AG04449 (cell line): ENCODE data around the gene BCL3.
"Not testable (repeated sequence)": the region's sequence is repeated elsewhere in the genome, so short reads cannot be mapped to it uniquely, and the experiment has no call there.

Experiments
- CTCF ChIA-PET: fragments of 350-600 bp; formaldehyde crosslinking; extraction: SDS; loops from one replicate; lab custom pipeline; 2021; ENCODE audit warnings: antibody characterized with exemption; lab: Yijun Ruan, JAX
- POLR2A ChIA-PET: fragments of 400-600, 350-600 bp; formaldehyde crosslinking; extraction: SDS; loops from one replicate; lab custom pipeline; 2020; ENCODE audit warnings: antibody characterized with exemption, inconsistent platforms; lab: Yijun Ruan, JAX
- DNase-seq: peaks from one replicate; pipeline ENCODE4 v3.0.0-alpha.2; 2010; ENCODE audit warnings: low read depth, low spot score
- H3K4me3 ChIP-seq: 2 replicates; pipeline ENCODE4 v1.5.1; 2011; ENCODE audit warnings: low read depth, mild to moderate bottlenecking, control low read depth, low read length
- TF ChIP-seq, protein P1 (sequence below): IDR thresholded peaks from one replicate; pipeline ENCODE4 v1.5.1; 2011; ENCODE audit warnings: mild to moderate bottlenecking, moderate library complexity, low read length, control low read depth, inconsistent platforms; ENCODE audit not compliant: insufficient read depth; ENCODE audit errors: missing control alignments

BCL3 gene

DNA sequence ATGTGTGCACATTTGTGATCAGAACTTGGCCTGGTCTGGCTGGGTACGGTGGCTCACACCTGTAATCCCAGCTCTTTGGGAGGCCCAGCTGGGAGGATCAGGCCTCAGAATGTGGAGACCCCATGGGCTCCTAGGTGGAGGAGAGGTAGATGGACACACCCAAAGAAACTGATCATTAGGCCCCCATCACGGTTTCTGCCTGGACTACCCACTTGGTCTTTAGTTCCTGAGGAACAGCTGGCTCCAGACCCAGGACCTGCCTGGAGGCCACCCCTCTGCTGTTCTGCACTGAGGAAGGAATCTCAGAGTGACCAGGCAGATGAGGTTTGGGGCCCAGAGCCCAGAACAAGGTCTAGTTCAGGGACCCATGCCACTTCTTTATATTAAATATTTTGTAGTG lies 30.6 kb downstream of the BCL3 start:
- H3K4me3 ChIP-seq, result no peak overlapping the region
- TF ChIP-seq, protein P1, sequence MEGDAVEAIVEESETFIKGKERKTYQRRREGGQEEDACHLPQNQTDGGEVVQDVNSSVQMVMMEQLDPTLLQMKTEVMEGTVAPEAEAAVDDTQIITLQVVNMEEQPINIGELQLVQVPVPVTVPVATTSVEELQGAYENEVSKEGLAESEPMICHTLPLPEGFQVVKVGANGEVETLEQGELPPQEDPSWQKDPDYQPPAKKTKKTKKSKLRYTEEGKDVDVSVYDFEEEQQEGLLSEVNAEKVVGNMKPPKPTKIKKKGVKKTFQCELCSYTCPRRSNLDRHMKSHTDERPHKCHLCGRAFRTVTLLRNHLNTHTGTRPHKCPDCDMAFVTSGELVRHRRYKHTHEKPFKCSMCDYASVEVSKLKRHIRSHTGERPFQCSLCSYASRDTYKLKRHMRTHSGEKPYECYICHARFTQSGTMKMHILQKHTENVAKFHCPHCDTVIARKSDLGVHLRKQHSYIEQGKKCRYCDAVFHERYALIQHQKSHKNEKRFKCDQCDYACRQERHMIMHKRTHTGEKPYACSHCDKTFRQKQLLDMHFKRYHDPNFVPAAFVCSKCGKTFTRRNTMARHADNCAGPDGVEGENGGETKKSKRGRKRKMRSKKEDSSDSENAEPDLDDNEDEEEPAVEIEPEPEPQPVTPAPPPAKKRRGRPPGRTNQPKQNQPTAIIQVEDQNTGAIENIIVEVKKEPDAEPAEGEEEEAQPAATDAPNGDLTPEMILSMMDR, result no peak
- ChIA-PET POLR2A (no interaction called here), CTCF (interaction anchor here (1.3 to 8.5 kb wide), 4 partner anchors 9 to 56 kb away, joined by 3 to 136 read pairs (median 12); no protein-coding TSS in a partner anchor)
- no peak for DNase-seq

DNA sequence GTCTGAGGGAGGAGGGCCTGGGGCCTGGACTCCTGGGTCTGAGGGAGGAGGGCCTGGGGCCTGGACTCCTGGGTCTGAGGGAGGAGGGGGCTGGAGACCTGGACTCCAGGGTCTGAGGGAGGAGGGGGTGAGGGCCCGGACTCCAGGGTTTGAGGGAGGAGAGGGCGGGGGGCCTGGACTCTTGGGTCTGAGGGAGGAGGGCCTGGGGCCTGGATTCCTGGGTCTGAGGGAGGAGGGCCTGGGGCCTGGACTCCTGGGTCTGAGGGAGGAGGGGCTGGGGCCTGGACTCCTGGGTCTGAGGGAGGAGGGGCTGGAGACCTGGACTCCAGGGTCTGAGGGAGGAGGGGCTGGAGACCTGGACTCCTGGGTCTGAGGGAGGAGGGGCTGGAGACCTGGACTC lies 33.2 kb downstream of the BCL3 start:
- POLR2A ChIA-PET, result not testable (repeated sequence)
- CTCF ChIA-PET, result interaction anchor here (0.7 to 8.5 kb wide), 7 partner anchors 9 to 91 kb away, joined by 3 to 136 read pairs (median 37); partner anchors contain the start of gene NECTIN2

DNA sequence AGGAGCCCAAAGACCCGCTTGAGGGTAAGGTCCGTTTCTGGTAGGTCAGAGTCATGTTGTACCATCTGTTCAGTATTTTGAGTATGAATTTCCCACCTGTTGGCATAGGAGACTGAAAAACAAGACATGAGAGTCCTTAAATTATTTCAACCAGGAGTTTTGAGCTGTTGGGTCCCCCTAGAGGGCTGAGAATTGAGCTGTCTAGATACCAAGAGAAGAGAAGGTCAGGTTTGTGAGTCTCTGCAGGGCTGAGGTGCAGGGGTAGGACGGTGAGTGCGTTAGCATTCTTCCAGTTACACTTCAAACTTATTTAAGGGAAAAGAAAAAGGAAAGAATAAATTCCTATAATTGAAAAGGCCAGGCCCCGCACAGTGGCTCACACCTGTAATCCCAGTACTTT lies 34.2 kb downstream of the BCL3 start:
- no peak for DNase-seq
- POLR2A ChIA-PET, result no interaction called here
- H3K4me3 ChIP-seq, result no peak overlapping the region
- TF ChIP-seq, protein P1, result no peak
- CTCF ChIA-PET, result interaction anchor here (0.6 to 8.5 kb wide), 15 partner anchors 10 to 95 kb away, joined by 3 to 136 read pairs (median 16); partner anchors contain the start of gene NECTIN2

More for the DNA sequence above, 33.2 kb downstream of the BCL3 start:
- not testable (repeated sequence) for DNase-seq, H3K4me3 ChIP-seq

DNA sequence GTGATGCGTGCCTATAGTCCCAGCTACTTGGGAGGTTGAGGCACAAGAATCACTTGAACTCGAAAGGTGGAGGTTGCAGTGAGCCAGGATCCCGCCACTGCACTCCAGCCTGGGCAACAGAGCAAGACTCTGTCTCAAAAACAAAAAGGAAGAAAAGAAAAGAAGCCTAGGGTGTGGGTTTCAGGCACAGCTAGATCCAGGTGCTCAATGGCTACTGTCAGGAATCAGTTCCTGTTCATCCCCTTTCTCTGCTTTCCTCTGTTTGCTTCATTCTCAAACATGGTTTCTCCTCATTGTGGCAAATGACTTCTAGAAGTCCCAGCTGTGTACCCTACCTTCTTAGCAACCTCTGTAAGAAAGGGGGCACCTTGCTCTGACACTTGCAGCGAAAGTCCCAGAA lies 35.0 kb downstream of the BCL3 start:
- TF ChIP-seq, protein P1, result no peak
- POLR2A ChIA-PET, result no interaction called here
- H3K4me3 ChIP-seq, result no peak overlapping the region
- CTCF ChIA-PET, result interaction anchor here (0.8 to 8.5 kb wide), 42 partner anchors 11 to 207 kb away, joined by 3 to 136 read pairs (median 6); partner anchors contain the start of genes BCAM and NECTIN2
- DNase-seq, result no peak

DNA sequence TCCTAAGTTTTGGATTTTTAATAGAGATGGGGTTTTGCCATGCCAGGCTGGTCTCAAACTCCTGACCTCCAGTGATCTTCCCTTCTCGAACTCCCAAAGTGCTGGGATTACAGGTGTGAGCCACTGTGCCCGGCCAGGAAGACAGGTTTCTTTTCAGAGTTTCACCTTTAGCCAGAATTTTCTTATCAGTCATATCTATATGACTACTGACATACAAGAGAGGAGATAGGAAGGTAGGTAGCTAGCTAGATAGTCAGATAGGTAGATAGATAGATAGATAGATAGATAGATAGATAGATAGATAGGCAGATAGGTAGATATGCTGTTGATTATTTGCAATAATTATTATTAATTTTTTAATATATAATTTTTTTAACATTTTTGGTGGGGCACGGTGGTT lies 36.8 kb downstream of the BCL3 start:
- no peak overlapping the region for H3K4me3 ChIP-seq
- ChIA-PET POLR2A (no interaction called here), CTCF (interaction anchor here (0.7 to 8.5 kb wide), 27 partner anchors 9 to 200 kb away, joined by 3 to 136 read pairs (median 8); partner anchors contain the start of genes APOE, BCAM and NECTIN2)
- no peak for DNase-seq
- TF ChIP-seq, protein P1, result no peak

DNA sequence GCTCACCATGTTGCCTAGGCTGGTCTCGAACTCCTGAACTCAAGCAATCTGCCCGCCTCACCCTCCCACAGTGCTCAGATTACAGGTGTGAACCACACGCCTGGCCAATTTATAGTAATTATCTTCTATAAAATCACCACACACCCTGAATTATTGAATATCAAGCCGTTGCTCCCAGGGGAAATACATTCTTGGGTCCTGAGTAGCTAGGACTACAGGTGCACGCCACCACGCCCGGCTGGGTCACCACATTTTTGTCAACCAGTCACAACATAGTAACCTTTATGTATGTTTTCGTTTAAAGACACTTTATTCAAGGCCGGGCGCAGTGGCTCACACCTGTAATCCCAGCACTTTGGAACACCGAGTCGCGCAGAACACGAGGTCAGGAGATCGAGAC lies 37.5 kb downstream of the BCL3 start:
- ChIA-PET CTCF (interaction anchor here (0.7 to 6.0 kb wide), 11 partner anchors 9 to 110 kb away, joined by 3 to 115 read pairs (median 4); partner anchors contain the start of gene NECTIN2), POLR2A (interaction anchor here (0.6 kb wide), 1 partner anchor 66 kb away, joined by 3 read pairs; no protein-coding TSS in a partner anchor)
- TF ChIP-seq, protein P1, result no peak
- no peak overlapping the region for H3K4me3 ChIP-seq
- no peak for DNase-seq
